GM21717 (cell line): Measurements from ENCODE around the gene CLP1.
"Not testable (repeated sequence)": the region's sequence is repeated elsewhere in the genome, so short reads cannot be mapped to it uniquely, and the experiment has no call there.

Experiments
- ATAC-seq: cut with Tn5 transposase; IDR thresholded peaks from one replicate; pipeline ENCODE4 v1.9.1; 2021; ENCODE audit warnings: mild to moderate bottlenecking, moderate library complexity; ENCODE audit not compliant: unreplicated experiment

The CLP1 gene

GRCh38 chr11:57640068-57640800, 17.3 kb upstream of the CLP1 start:
- ATAC-seq = no peak

GRCh38 chr11:57641011-57641807, 16.4 kb upstream of the CLP1 start:
- ATAC-seq = no peak

- ATAC-seq = no peak
Observed at GRCh38 chr11:57643802-57644201, 13.8 kb upstream of the CLP1 start.

- ATAC-seq = peak; percentile 55
Observed at GRCh38 chr11:57644748-57645688, 12.5 kb upstream of the CLP1 start.

- ATAC-seq = no peak
Observed at GRCh38 chr11:57645689-57646085, 11.9 kb upstream of the CLP1 start.

GRCh38 chr11:57646194-57646798, 11.3 kb upstream of the CLP1 start:
- no peak for ATAC-seq

- ATAC-seq = no peak
Observed at GRCh38 chr11:57646799-57647303, 10.7 kb upstream of the CLP1 start.

- ATAC-seq = no peak
Observed at GRCh38 chr11:57647372-57647771, 10.2 kb upstream of the CLP1 start.

GRCh38 chr11:57647960-57648800, 9.4 kb upstream of the CLP1 start:
- ATAC-seq = no peak

GRCh38 chr11:57648801-57649735, 8.5 kb upstream of the CLP1 start:
- no peak for ATAC-seq

GRCh38 chr11:57649826-57650738, 7.5 kb upstream of the CLP1 start, which contains the start of gene YPEL4:
Gene YPEL4, minus strand, starts transcription at chr11:57649912. Its CDS starts 2,805 bp downstream, at chr11:57647107.
- ATAC-seq = no peak

GRCh38 chr11:57650739-57651090, 6.8 kb upstream of the CLP1 start:
- ATAC-seq = no peak

GRCh38 chr11:57651408-57651807, 6.2 kb upstream of the CLP1 start:
- no peak for ATAC-seq

GRCh38 chr11:57652230-57652629, 5.3 kb upstream of the CLP1 start:
- not testable (repeated sequence) for ATAC-seq

GRCh38 chr11:57652662-57653061, 4.9 kb upstream of the CLP1 start:
- no peak for ATAC-seq

- no peak for ATAC-seq
Observed at GRCh38 chr11:57653163-57653562, 4.4 kb upstream of the CLP1 start.

GRCh38 chr11:57656885-57657193, 723 bp upstream of the CLP1 start:
- no peak for ATAC-seq

- ATAC-seq = peak; percentile 2
Observed at GRCh38 chr11:57658023-57658361, 430 bp downstream of the CLP1 start.
